HCT116 (cell line): ENCODE results near the gene ECE1. TPM values are rescaled to one million over a fixed set of nuclear protein-coding genes. Genes with fewer than 3 reads are reported as not detected.

ENCODE experiments used
- ATAC-seq: fragments of 200-7000 bp; cut with Tn5 transposase; 2 replicates; pipeline ENCODE4 v1.9.1; 2020; ENCODE audit warnings: mild to moderate bottlenecking, moderate library complexity
- BruUV-seq: library from RNA; stranded (reverse); fragments of 400-500 nt; replicated peaks from 2 replicates; lab custom pipeline; 2021; lab: Mats Ljungman, UMichigan
- CTCF ChIA-PET: fragments of 300-600 bp; sonication (Branson Sonifier 250); formaldehyde crosslinking; loops from one replicate; lab custom pipeline; 2021; ENCODE audit warnings: antibody characterized with exemption; lab: Charles Lee
- POLR2A ChIA-PET: fragments of 300-600, 350-600 bp; sonication (Branson Sonifier 250); formaldehyde crosslinking; loops from one replicate; lab custom pipeline; 2021; ENCODE audit warnings: antibody characterized with exemption; lab: Charles Lee
- RAD21 ChIA-PET, 2 experiments: fragments of 300-600 bp; sonication (Branson Sonifier 250); formaldehyde crosslinking; loops; one replicate each; lab custom pipeline; 2023; ENCODE audit warnings: low total read pairs in 2 of 2; ENCODE audit not compliant: uncharacterized antibody in 2 of 2, unreplicated experiment in 2 of 2, low non-redundant PET in 1 of 2; lab: Charles Lee
- DNase-seq: peaks from one replicate; pipeline ENCODE4 v3.0.0-alpha.2; 2010; ENCODE audit warnings: low read depth, low spot score
- H2AFZ ChIP-seq: fragments of 200-600 bp; shearing (Covaris generic), sonication (generic); 2 replicates; pipeline ENCODE4 v1.6.1; 2017; ENCODE audit warnings: low read depth, mixed run types, mixed read lengths, antibody characterized with exemption, low read length; ENCODE audit not compliant: poor library complexity, severe bottlenecking
- H3K27ac ChIP-seq: 2 replicates; pipeline ENCODE4 v1.5.1; 2012; ENCODE audit warnings: low read depth, low read length
- H3K27me3 ChIP-seq: fragments of 200-600 bp; sonication (generic); 2 replicates; pipeline ENCODE4 v1.6.1; 2016; ENCODE audit warnings: mixed run types, low read length, mixed read lengths; ENCODE audit not compliant: insufficient read depth
- H3K36me3 ChIP-seq, 2 experiments: fragments of 200-500 bp in 1 of 2; fragments of 200-600 bp in 1 of 2; sonication (Bioruptor generic) in 1 of 2; sonication (generic) in 1 of 2; 2 replicates each; pipeline versions ENCODE4 v1.5.1 to v1.6.1; 2014 to 2016; ENCODE audit warnings: low read length in 2 of 2, inconsistent platforms in 1 of 2, mixed read lengths in 1 of 2, mixed run types in 1 of 2; ENCODE audit not compliant: insufficient read depth in 2 of 2, control insufficient read depth in 1 of 2
- H3K4me1 ChIP-seq, 2 experiments: fragments of 200-600 bp in 1 of 2; sonication (generic) in 1 of 2; 2 replicates each; pipeline versions ENCODE4 v1.5.1 to v1.6.1; 2012 to 2017; ENCODE audit warnings: low read length in 2 of 2, inconsistent platforms in 1 of 2, mild to moderate bottlenecking in 1 of 2, mixed read lengths in 1 of 2, mixed run types in 1 of 2, moderate library complexity in 1 of 2; ENCODE audit not compliant: insufficient read depth in 2 of 2, control insufficient read depth in 1 of 2
- H3K4me2 ChIP-seq: fragments of 200-600 bp; sonication (generic); 2 replicates; pipeline ENCODE4 v1.6.1; 2017; ENCODE audit warnings: mixed run types, low read length, mixed read lengths
- H3K4me3 ChIP-seq, 2 experiments: fragments of 200-600 bp in 1 of 2; sonication (generic) in 1 of 2; replicated peaks in 1 of 2; 2 replicates each; pipeline ENCODE4 v1.5.1; 2011 to 2016; ENCODE audit warnings: low read length in 2 of 2, control low read depth in 1 of 2, low read depth in 1 of 2, mild to moderate bottlenecking in 1 of 2, mixed read lengths in 1 of 2, mixed run types in 1 of 2
- H3K79me2 ChIP-seq: fragments of 200-600 bp; sonication (generic); 2 replicates; pipeline ENCODE4 v1.6.1; 2017; ENCODE audit warnings: mild to moderate bottlenecking, mixed run types, low read length, moderate library complexity, mixed read lengths; ENCODE audit not compliant: insufficient read depth
- H3K9ac ChIP-seq: fragments of 200-600 bp; sonication (generic); 2 replicates; pipeline ENCODE4 v1.6.1; 2016; ENCODE audit warnings: low read length, mixed read lengths
- H3K9me2 ChIP-seq: fragments of 200-600 bp; sonication (generic), shearing (Covaris generic); 2 replicates; pipeline ENCODE4 v1.6.1; 2017; ENCODE audit warnings: mixed run types, mild to moderate bottlenecking, moderate library complexity; ENCODE audit not compliant: insufficient read depth
- H3K9me3 ChIP-seq, 2 experiments: fragments of 200-500 bp in 1 of 2; fragments of 200-600 bp in 1 of 2; sonication (Bioruptor generic) in 1 of 2; sonication (generic) in 1 of 2; 2 replicates each; pipeline ENCODE4 v1.6.1; 2014 to 2017; ENCODE audit warnings: low read length in 2 of 2, mixed read lengths in 2 of 2, inconsistent platforms in 1 of 2, low read depth in 1 of 2, mild to moderate bottlenecking in 1 of 2, mixed run types in 1 of 2, moderate library complexity in 1 of 2; ENCODE audit not compliant: control insufficient read depth in 1 of 2, insufficient read depth in 1 of 2
- H4K20me1 ChIP-seq: fragments of 200-600 bp; sonication (generic), shearing (Covaris generic); 2 replicates; pipeline ENCODE4 v1.6.1; 2017; ENCODE audit warnings: mixed run types, mild to moderate bottlenecking, moderate library complexity; ENCODE audit not compliant: insufficient read depth
- CTCF ChIP-seq, 3 experiments: fragments of 200-600 bp in 1 of 3; sonication (generic) in 1 of 3; IDR thresholded peaks in 2 of 3; conservative IDR thresholded peaks in 1 of 3; 2 replicates each; pipeline ENCODE4 v1.5.1; 2012 to 2017; ENCODE audit warnings: low read depth in 2 of 3, low read length in 2 of 3, antibody characterized with exemption in 1 of 3, borderline replicate concordance in 1 of 3, control low read depth in 1 of 3, mild to moderate bottlenecking in 1 of 3, mixed read lengths in 1 of 3, mixed run types in 1 of 3, moderate library complexity in 1 of 3; ENCODE audit not compliant: insufficient read depth in 1 of 3
- EGR1 ChIP-seq: IDR thresholded peaks from 2 replicates; pipeline ENCODE4 v1.6.1; 2012; ENCODE audit warnings: low read depth
- ELF1 ChIP-seq: IDR thresholded peaks from 2 replicates; pipeline ENCODE4 v1.6.1; 2012; ENCODE audit warnings: low read depth, borderline replicate concordance
- EZH2phosphoT487 ChIP-seq: fragments of 200-600 bp; IDR thresholded peaks from 2 replicates; pipeline ENCODE4 v1.6.1; 2018; ENCODE audit warnings: antibody characterized with exemption, borderline replicate concordance
- FOSL1 ChIP-seq: IDR thresholded peaks from 2 replicates; pipeline ENCODE4 v1.6.1; 2012; ENCODE audit warnings: low read depth
- JUND ChIP-seq: IDR thresholded peaks from 2 replicates; pipeline ENCODE4 v1.6.1; 2012
- POLR2A ChIP-seq: IDR thresholded peaks from 2 replicates; pipeline ENCODE4 v1.7.0; 2011; ENCODE audit warnings: borderline replicate concordance; ENCODE audit not compliant: insufficient read depth, insufficient read length; ENCODE audit errors: extremely low read depth
- POLR2AphosphoS5 ChIP-seq: IDR thresholded peaks from 2 replicates; pipeline ENCODE4 v1.6.1; 2011; ENCODE audit warnings: mild to moderate bottlenecking, low read depth, low read length, moderate library complexity
- RAD21 ChIP-seq: IDR thresholded peaks from 2 replicates; pipeline ENCODE4 v1.6.1; 2012; ENCODE audit warnings: low read depth, mild to moderate bottlenecking
- SP1 ChIP-seq: IDR thresholded peaks from 2 replicates; pipeline ENCODE4 v1.6.1; 2012; ENCODE audit warnings: low read depth
- SRF ChIP-seq: IDR thresholded peaks from 2 replicates; pipeline ENCODE4 v1.6.1; 2012; ENCODE audit warnings: low read depth
- YY1 ChIP-seq: IDR thresholded peaks from 2 replicates; pipeline ENCODE4 v1.6.1; 2011; ENCODE audit warnings: low read length, low read depth, moderate library complexity, mild to moderate bottlenecking; ENCODE audit not compliant: insufficient replicate concordance; ENCODE audit errors: extremely low read depth
- ZFX ChIP-seq: fragments of 450-650 bp; IDR thresholded peaks from 2 replicates; pipeline ENCODE4 v1.6.1; 2017
- ZNF274 ChIP-seq: fragments of 200-500 bp; sonication (Bioruptor generic); IDR thresholded peaks from 2 replicates; pipeline ENCODE4 v1.6.1; 2014; ENCODE audit warnings: mild to moderate bottlenecking, low read depth, low read length, inconsistent platforms
- intact Hi-C: fragments of 100-400 bp; cut with micrococcal nuclease; formaldehyde crosslinking; loops from 2 replicates; pipeline ENCODE4 v1.10.0; 2022
- total RNA-seq: library from RNA; stranded (reverse); gene quantifications from one replicate; pipeline ENCODE4 v1.2.1, GENCODE V29; 2021; ENCODE audit not compliant: unreplicated experiment
- TF ChIP-seq, protein P1 (sequence below): IDR thresholded peaks from 2 replicates; pipeline ENCODE4 v1.6.1; 2012
- TF ChIP-seq, protein P2 (sequence below): IDR thresholded peaks from 2 replicates; pipeline ENCODE4 v1.6.1; 2011; ENCODE audit warnings: mild to moderate bottlenecking, low read length, moderate library complexity; ENCODE audit not compliant: insufficient replicate concordance; ENCODE audit errors: extremely low read depth
- TF ChIP-seq, protein P3 (sequence below): IDR thresholded peaks from 2 replicates; pipeline ENCODE4 v1.6.1; 2012

The ECE1 gene
- total RNA-seq, 1 experiment from 2014 or later = 66.8 TPM

DNA sequence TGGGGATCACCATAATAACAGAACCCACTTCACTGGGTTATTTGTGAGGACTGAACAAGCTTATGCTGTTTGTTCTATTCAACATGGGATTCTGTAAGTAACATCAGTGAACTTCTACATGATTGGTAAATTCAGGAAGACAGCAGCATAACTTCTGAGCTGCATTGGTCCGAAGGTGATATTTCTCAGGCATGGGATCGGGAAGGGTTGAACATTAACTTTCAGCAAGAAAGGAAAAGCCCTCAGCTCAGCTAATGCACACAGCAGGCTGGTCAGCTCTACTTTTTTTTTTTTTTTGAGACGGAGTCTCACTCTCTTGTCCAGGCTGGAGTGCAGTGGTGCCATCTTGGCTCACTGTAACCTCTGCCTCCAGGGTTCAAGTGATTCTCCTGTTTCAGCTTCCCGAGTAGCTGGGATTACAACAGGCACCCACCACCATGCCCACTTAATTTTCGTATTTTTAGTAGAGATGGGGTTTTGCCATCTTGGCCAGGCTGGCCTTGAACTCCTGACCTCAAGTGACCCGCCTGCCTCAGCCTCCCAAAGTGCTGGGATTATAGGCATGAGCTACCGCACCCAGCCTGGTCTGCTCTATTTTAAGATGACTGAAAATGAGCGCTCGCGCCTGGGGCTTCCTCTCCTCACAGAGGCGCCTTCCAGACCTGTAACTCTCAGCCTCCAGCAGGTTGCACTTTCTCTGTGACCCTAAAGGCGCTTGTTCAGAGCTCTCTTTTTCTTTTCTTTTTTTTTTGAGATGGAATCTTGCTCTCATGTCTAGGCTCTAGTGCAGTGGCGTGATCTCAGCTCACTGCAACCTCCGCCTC is 42.2 kb downstream of the ECE1 start:
- Histone ChIP-seq H3K79me2 (no peaks in the 10 kb centered on the region), H3K9ac (no peak overlapping the region), H4K20me1 (no peaks in the 10 kb centered on the region), H3K4me2 (no peak overlapping the region), H3K9me2 (no peaks in the 10 kb centered on the region), H2AFZ (no peak overlapping the region), H3K27me3 (no peaks in the 10 kb centered on the region), H3K4me3 (no peak overlapping the region), H3K27ac (no peak overlapping the region), H3K4me1 (peaks cover 14% of the 10 kb centered on the region in 2 experiments), H3K9me3 (no peaks in the 10 kb centered on the region), H3K36me3 (peaks cover 0 to 3% of the 10 kb centered on the region in 2 experiments; a peak in 2 of 4 replicates)
- ChIA-PET POLR2A (no interaction called here), RAD21 (interaction anchor here in 1 of 2 experiments (1.8 kb wide), 1 partner anchor 120 kb away, joined by 6 read pairs; no protein-coding TSS in a partner anchor), CTCF (interaction anchor here (1.3 to 2.6 kb wide), 2 partner anchors 22 to 120 kb away, joined by 4 to 9 read pairs; no protein-coding TSS in a partner anchor)
- TF ChIP-seq RAD21 (no peak), EZH2phosphoT487 (no peak), ELF1 (no peak), YY1 (no peak), ZFX (no peak), ZNF274 (no peak), FOSL1 (no peak), JUND (no peak), POLR2AphosphoS5 (no peak), EGR1 (no peak), SP1 (no peak), POLR2A (no peak), SRF (no peak), CTCF (IDR thresholded peaks at IDR 0.05 in 2 of 3, conservative IDR thresholded peaks at IDR 0.05 in 1 of 3; ENCODE audit: borderline replicate concordance in 1 of 3, insufficient read depth in 1 of 3, low read depth in 2 of 3, low read length in 2 of 3) (no peak)
- TF ChIP-seq, protein P1, sequence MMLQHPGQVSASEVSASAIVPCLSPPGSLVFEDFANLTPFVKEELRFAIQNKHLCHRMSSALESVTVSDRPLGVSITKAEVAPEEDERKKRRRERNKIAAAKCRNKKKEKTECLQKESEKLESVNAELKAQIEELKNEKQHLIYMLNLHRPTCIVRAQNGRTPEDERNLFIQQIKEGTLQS = no peak
- TF ChIP-seq, protein P2, sequence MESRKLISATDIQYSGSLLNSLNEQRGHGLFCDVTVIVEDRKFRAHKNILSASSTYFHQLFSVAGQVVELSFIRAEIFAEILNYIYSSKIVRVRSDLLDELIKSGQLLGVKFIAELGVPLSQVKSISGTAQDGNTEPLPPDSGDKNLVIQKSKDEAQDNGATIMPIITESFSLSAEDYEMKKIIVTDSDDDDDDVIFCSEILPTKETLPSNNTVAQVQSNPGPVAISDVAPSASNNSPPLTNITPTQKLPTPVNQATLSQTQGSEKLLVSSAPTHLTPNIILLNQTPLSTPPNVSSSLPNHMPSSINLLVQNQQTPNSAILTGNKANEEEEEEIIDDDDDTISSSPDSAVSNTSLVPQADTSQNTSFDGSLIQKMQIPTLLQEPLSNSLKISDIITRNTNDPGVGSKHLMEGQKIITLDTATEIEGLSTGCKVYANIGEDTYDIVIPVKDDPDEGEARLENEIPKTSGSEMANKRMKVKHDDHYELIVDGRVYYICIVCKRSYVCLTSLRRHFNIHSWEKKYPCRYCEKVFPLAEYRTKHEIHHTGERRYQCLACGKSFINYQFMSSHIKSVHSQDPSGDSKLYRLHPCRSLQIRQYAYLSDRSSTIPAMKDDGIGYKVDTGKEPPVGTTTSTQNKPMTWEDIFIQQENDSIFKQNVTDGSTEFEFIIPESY = no peak
- TF ChIP-seq, protein P3, sequence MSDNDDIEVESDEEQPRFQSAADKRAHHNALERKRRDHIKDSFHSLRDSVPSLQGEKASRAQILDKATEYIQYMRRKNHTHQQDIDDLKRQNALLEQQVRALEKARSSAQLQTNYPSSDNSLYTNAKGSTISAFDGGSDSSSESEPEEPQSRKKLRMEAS = no peak
- BruUV-seq = no TSS peak
- intact Hi-C loops = no loop called here
- DNase-seq (no peak), ATAC-seq (no peak)
